SH-SY5Y (cell line): ENCODE data around the gene MRPL54.

ENCODE experiments used
- GATA2 ChIP-seq: IDR thresholded peaks from 2 replicates; pipeline ENCODE4 v1.6.1; 2011; ENCODE audit warnings: mild to moderate bottlenecking, low read depth, low read length
- GATA3 ChIP-seq: IDR thresholded peaks from 2 replicates; pipeline ENCODE4 v1.6.1; 2011; ENCODE audit warnings: low read depth, mild to moderate bottlenecking, low read length, moderate library complexity

MRPL54 gene

DNA sequence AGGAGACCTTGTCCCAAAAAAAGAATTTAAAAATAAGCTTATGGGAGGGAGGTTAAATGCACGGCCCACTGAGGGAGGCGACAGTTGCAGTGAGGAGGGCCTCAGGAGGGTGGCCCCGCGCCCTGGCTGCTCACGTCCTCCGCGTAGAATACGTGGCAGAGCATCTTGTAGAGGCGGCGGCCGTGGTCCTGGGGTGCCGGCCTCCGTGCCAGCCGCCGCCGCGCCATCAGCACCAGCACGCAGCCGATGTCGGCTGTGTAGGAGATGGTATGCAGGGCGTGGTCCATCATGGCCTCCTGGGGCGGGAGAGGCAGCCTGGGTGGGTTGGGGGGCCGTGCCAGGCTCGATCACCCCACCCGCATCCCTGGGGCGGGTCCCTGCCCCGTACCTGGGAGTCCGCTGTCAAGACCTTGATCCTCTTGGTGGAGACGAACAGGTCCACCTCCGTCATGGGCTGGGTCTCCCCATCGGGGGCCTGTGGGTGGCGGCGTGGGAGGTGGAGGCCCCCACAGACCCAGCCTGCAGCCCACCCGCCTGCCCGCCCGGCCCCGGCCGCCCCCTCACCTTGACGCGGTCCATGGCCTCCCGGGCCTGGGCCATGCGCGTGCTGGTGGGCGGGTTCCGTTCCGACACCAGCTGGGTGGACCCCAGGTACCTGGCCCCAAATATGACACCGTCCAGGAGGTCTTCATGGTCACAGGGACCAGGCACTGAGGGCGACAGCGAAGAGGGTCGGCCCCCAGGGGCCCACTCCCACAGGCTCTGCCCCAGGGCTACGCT lies 8.7 kb upstream of the MRPL54 start:
- TF ChIP-seq GATA2 (no peak), GATA3 (no peak)

DNA sequence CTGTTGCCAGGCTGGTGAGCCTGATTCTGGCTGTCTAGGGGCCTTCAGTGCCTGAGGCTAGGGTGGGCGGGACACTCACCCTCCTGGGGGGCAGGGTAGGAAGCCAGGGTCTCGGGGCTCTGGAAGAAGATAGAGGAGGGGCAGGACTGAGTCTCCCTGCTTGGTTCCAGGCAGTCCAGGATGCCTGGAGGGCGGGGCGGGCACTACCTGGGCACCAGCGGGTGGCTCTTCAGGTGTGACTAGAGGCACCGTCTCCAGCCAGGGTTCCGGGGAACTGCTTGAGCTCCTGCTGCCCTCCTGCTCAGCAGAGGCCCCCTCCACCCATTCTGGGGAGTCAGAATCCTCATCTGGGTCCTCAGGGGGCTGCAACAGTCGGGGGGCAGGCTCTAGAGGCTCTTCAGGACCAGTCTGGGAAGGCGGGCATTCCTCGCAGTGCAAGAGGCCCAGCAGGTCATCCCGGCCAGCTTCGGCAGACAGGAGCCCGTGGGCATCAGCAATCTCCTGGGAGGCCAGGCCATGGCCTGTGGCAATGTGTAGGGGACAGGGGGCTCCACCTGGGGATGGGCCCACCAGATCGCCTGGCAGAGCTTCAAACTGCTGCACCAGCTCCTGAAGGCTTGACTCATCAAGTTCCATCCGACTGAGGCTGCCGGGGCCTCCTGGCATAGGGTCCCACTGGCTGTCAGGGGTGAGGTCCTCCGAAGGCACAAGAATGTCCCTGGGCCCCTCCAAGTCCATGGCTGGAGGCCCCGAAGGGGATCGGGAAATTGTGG lies 2.8 kb upstream of the MRPL54 start:
- TF ChIP-seq GATA2 (no peak), GATA3 (no peak)

DNA sequence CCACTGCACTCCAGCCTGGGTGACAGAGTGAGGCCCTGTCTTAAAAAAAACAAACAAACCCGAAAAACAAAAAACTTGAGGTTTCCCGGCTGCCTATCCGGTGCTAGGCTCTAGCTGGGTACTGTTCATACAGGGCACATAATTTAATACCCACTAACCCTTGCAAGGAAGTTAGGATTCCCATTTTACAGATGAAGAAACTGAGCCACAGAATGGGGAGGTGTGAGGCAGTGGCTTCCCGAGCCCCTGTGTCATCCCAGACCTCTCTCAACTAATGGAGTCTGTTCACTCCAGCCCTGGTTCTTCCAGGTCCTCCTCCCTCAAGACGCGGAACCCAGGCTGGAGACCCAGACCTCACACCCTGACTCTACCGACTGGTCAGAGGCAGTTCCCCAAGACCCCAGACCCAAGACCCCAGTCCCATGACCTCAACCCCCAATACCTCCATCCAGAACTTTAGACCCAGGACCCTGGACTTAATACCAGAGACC lies 1.6 kb upstream of the MRPL54 start:
- TF ChIP-seq GATA2 (no peak), GATA3 (no peak)

DNA sequence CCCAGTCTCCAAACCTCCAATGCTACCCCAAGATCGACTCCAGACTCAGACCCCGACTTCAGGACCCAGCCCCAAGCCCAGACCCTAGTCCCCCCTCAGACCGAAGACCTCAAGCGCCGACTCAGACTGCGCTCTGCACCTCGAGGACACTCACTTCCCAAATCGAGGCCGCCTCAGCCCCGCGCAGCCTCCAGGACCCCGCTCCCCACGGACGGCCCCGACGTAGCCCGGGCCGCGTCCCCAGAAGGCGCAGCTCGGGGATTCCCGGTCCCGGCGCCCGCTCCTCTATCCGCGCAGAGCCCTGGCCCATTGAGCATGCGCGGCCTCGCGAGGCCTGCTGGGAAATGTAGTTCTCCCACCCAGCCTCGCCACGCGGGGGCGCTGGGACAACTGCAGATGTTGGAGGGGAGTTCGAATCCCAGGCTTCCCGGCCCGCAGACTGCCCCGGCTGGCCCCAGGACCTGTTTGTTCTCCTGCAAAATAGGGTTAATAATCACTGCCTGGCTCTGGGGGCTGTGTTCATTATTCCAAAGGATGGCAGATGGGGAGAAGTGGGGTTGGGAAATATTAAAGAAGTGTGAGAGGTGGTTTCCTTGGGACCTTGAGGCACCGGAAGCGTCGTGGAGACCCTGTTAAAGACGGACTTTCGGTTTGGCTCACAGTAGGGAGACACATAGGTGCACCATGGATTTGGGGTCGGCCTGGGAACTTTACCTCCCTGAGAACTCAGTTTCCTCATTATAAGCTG lies 926 bp upstream of the MRPL54 start, which contains the start of gene APBA3:
Gene APBA3 (minus strand): TSS at position 311 of the 748 bp plus-strand sequence. CDS start 1,428 bp downstream, outside the sequence.
- TF ChIP-seq GATA2 (no peak), GATA3 (no peak)

DNA sequence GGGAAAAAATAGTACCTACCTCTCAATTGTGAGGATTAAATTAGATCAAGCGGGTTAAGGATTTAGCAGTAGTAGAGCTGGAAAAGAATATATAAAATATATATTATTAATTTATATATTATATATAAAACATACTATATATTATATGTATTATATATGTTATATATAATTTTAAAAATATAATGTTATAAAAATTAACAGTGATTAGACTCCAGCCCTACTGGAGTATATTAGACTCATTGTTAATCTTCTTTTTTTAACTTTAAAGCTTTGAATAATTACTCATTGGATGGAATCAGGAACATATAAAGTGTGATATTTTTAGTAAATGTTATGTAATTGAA lies 380 bp upstream of the MRPL54 start:
- TF ChIP-seq GATA2: no peak
- no peak for TF ChIP-seq GATA3

DNA sequence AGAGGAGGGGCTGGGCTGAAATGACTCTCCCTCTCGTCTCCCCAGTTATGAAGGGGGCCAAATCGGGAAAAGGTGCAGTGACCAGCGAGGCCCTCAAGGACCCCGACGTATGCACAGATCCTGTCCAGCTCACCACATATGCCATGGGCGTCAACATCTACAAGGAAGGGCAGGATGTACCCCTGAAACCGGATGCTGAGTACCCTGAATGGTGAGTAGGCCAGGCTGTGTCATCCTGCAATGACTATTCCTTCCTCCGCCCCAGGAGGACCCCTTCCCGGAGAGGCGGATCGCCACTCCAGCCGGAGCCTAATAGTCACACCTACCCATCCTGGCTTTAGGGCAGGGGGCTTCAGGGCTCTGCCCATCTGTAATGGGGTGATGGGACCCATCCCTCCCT lies 2.6 kb downstream of the MRPL54 start:
- no peak for TF ChIP-seq GATA2
- no peak for TF ChIP-seq GATA3

DNA sequence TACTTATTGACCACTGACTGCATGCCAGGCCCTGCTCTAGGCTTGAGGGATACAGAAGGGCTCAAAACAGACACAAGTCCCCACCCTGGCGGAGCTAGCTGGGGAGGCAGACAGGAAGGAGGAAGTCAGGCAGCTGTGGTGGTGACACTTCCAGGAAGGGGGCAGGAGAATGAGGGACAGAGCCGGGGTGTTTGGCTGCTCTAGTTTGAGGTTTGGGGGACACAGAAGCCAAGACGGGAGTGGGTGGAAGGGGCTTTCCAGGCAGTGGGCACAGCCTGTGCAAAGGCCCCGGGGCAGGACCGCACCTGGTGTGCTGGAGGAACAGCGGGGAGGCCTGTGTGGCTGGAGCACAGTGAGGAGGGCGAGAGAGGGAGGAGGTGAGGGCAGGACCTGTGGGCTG lies 4.0 kb downstream of the MRPL54 start:
- TF ChIP-seq GATA3: no peak

DNA sequence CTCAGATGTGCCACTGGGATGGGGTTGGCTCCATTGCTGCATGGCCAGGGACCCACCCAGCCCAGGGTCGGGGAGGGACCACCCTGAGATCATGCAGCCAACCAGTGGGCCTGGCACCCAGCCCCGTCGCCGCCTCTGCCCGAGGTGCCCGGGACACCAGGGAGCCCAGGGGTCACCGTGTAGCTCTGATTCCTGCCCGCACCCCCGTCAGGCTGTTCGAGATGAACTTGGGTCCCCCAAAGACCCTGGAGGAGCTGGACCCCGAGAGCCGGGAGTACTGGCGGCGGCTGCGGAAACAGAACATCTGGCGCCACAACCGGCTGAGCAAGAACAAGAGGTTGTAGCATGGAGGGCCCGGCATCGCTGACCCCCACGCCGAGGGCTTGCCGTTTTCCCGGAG lies 4.6 kb downstream of the MRPL54 start:
- TF ChIP-seq GATA3 (no peak), GATA2 (no peak)

DNA sequence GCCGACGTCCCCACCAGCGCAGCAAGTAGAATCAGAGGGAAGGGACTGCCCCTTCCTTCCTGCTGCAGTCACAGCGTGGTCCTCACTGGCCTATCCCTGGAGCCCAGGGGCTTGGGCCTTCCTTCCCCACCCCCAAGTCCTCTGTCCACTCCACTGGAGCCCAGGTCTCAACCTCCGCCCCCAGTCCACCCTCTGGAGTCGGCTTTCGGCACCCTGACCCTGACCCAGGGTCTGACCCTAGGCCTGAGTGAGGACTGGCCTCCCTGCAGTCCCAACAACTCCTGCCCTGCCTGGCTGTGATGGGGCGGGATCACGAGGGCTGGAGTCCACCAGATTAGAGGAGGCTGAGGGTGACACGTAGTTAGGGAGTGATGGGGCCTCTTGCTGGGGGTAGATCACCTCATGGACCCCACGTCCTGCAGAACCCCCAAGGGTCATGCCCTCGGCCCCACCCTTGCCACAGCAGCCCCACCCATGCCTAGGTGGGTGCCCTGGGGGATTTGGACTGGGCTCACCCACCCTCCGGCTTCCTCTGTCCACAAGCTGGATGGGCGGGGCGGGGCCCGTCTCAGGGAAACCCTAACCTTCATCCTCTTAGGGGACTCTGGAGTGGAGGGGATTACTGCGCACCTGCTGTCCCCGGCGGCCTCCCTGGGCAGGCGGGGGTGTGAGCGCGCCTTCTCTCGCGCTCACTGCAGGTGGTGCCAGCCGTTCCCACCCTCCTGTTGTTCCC lies 5.7 kb downstream of the MRPL54 start:
- TF ChIP-seq GATA2 (no peak), GATA3 (no peak)

DNA sequence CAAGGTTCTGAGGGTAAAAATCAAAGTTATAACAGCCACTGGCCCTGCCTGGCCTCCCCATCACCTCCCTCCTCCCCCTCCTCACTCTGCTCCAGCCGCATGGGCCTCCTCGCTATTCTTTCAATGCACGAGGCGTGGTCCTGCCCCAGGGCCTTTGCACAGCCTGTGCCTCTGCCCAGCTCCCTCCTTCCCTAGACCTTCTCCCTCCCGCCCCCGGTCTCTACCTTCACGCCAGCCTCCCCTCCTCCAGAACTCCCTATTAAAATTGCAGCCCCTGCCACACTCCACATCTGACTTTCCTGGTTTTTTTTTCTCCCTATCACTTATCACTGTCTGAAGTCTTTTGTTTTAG lies 6.2 kb downstream of the MRPL54 start:
- no peak for TF ChIP-seq GATA2
- TF ChIP-seq GATA3: no peak

DNA sequence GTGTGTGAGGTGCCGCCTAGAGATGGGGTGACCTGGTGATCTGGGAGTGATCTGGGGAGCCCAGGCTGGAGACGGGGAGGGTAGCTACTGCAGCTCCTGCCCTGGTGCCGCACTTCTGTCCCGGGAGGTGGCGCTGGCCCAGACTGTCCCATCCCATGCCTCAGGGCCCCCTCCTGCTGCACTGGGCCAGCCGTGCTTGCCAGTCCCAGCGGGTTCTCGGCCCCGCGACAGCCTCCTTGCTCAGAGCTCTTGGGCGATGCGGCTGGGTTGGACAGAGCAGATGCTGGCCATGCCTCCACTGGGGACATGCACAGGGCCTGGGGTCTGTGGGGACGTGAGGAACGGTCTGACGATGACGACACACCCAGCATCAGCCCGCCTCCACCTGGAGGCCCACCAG lies 7.0 kb downstream of the MRPL54 start:
- TF ChIP-seq GATA3: no peak
- no peak for TF ChIP-seq GATA2

DNA sequence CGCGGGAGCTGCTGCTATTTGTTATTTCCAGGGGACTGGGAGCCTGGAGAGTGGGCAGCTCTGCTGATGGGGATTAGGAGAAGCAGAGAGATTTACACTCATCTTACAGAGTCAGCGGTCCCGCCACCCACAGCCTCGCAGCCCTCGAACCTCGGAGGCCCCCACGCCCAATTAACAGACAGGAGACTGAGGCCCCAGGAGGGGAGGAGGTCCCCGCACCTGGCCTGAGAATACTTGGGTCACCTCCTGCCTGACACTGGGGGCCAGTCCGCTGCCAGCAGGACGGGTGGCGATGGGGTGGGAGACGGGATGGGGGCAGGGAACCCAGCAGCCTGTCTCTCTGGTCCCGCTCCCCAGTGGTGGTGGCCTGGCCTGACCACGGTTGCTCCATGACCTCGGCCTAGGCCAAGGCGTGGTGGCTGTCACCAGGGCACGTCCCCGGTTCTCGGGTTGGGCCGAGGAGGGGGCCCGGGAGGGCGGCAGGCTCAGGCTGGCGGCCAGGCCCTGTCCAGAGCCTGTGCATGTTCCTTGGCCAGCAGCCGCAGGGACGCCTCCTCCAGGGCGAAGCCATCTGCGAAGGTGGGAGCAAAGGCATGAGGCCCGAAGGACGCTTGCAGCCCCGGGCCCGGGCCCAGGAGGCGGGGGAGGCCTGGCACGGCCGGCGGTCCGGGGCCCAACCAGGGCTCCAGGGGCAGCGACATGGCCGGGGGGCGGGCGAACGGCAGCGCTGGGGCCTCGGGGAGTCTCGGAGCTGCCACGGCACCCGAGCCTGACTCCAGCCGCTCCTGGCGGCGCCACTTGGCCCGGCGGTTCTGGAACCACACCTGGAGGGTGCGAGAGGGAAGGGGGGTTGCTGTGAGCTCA lies 7.9 kb downstream of the MRPL54 start:
- TF ChIP-seq GATA2: no peak
- TF ChIP-seq GATA3: no peak
